ENCODE data around the gene DDX51. TPM values are rescaled to one million over a fixed set of nuclear protein-coding genes. Genes with fewer than 3 reads are reported as not detected.
A peak's percentile ranks its signal among the peaks of the same experiment; 100 is the strongest.

DDX51 gene
- total RNA-seq, 1 experiment from 2014 or later, result 26.7 TPM

GRCh38 chr12:132160601-132161035 is 16.5 kb upstream of the DDX51 start:
- Histone ChIP-seq H3K9me2 (replicated peaks; ENCODE audit: low read length) (no peaks in the 10 kb centered on the region), H3K4me1 (ENCODE audit: insufficient read depth, low read length) (peaks cover 20% of the 10 kb centered on the region; the same call in 1 of the 2 replicates), H3K27me3 (ENCODE audit: low read length) (no peaks in the 10 kb centered on the region), H3K4me2 (ENCODE audit: low read length) (no peak overlapping the region), H3K79me2 (ENCODE audit: low read length) (no peaks in the 10 kb centered on the region), H3K9me3 (ENCODE audit: low read length) (0 out of 2 replicates have a peak, but pooled peaks cover 7% of the 10 kb centered on the region), H3F3A (ENCODE audit: low read length, unreplicated experiment) (peaks cover 13% of the 10 kb centered on the region), H3K36me3 (ENCODE audit: low read depth, low read length) (peaks cover 25% of the 10 kb centered on the region), H3K27ac (ENCODE audit: low read length) (no peak overlapping the region), H2AFZ (ENCODE audit: low read length) (no peak overlapping the region), H4K20me1 (ENCODE audit: low read length) (no peaks in the 10 kb centered on the region), H3K4me3 (ENCODE audit: low read length) (no peak overlapping the region), H3K9ac (ENCODE audit: low read length) (no peak overlapping the region)
- ChIA-PET CTCF (no interaction called here), POLR2A (ENCODE audit: unreplicated experiment) (no interaction called here)
- ATAC-seq (no peak), DNase-seq (no peak)
- BruUV-seq (replicated peaks), result no TSS peak
- TF ChIP-seq EZH2phosphoT487 (IDR thresholded peaks at IDR 0.05; ENCODE audit: borderline replicate concordance, low read length) (no peak), EZH2 (IDR thresholded peaks at IDR 0.05; ENCODE audit: low read length, unreplicated experiment) (no peak)
- TF ChIP-seq, protein P1, sequence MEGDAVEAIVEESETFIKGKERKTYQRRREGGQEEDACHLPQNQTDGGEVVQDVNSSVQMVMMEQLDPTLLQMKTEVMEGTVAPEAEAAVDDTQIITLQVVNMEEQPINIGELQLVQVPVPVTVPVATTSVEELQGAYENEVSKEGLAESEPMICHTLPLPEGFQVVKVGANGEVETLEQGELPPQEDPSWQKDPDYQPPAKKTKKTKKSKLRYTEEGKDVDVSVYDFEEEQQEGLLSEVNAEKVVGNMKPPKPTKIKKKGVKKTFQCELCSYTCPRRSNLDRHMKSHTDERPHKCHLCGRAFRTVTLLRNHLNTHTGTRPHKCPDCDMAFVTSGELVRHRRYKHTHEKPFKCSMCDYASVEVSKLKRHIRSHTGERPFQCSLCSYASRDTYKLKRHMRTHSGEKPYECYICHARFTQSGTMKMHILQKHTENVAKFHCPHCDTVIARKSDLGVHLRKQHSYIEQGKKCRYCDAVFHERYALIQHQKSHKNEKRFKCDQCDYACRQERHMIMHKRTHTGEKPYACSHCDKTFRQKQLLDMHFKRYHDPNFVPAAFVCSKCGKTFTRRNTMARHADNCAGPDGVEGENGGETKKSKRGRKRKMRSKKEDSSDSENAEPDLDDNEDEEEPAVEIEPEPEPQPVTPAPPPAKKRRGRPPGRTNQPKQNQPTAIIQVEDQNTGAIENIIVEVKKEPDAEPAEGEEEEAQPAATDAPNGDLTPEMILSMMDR (conservative IDR thresholded peaks at IDR 0.05; ENCODE audit: low read depth, low read length), result no peak
- intact Hi-C loops (cut with micrococcal nuclease), result no loop called here

GRCh38 chr12:132160016-132160415 is 15.9 kb upstream of the DDX51 start:
- no TSS peak for BruUV-seq (replicated peaks)
- H3K79me2 ChIP-seq (ENCODE audit: low read length), result no peaks in the 10 kb centered on the region
- no peak for DNase-seq
- no peak overlapping the region for H2AFZ ChIP-seq (ENCODE audit: low read length)
- intact Hi-C loops (cut with micrococcal nuclease), result no loop called here
- ChIA-PET CTCF (no interaction called here), POLR2A (ENCODE audit: unreplicated experiment) (no interaction called here)
- H3K36me3 ChIP-seq (ENCODE audit: low read depth, low read length), result peaks cover 25% of the 10 kb centered on the region
- peaks cover 13% of the 10 kb centered on the region for H3F3A ChIP-seq (ENCODE audit: low read length, unreplicated experiment)
- no peaks in the 10 kb centered on the region for H4K20me1 ChIP-seq (ENCODE audit: low read length)
- no peak overlapping the region for H3K9ac ChIP-seq (ENCODE audit: low read length)
- H3K27me3 ChIP-seq (ENCODE audit: low read length), result no peaks in the 10 kb centered on the region
- TF ChIP-seq EZH2phosphoT487 (IDR thresholded peaks at IDR 0.05; ENCODE audit: borderline replicate concordance, low read length) (no peak), EZH2 (IDR thresholded peaks at IDR 0.05; ENCODE audit: low read length, unreplicated experiment) (no peak)
- TF ChIP-seq, protein P1 (conservative IDR thresholded peaks at IDR 0.05; ENCODE audit: low read depth, low read length), result no peak
- ATAC-seq, result no peak
- no peak overlapping the region for H3K4me2 ChIP-seq (ENCODE audit: low read length)
- 0 out of 2 replicates have a peak, but pooled peaks cover 7% of the 10 kb centered on the region for H3K9me3 ChIP-seq (ENCODE audit: low read length)
- H3K27ac ChIP-seq (ENCODE audit: low read length), result no peak overlapping the region
- H3K9me2 ChIP-seq (replicated peaks; ENCODE audit: low read length), result no peaks in the 10 kb centered on the region
- H3K4me3 ChIP-seq (ENCODE audit: low read length), result no peak overlapping the region
- H3K4me1 ChIP-seq (ENCODE audit: insufficient read depth, low read length), result peaks cover 20% of the 10 kb centered on the region; the same call in 1 of the 2 replicates

DNA sequence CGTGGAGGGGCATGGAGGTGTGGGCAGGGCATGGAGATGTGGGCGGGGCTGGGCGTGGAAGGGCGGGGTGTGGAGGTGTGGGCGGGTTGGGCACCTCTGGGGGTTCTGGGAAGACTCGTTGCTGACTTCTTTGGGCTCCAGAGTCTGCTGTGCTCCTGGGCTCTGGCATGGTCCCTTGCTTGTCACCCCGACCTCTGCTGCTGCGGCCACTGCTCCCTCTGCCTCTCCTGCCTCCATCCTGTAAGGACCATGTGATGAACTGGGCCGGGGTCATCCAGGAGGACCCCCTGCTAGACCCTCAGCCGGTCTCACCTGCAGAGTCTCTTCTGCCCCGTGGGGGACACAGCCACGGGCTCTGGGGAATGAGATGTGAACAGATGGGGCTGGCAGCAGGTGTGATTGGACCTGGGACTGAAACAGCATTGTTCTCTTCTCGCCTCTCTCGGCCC is 15.5 kb upstream of the DDX51 start:
- Histone ChIP-seq H3K4me2 (ENCODE audit: low read length) (no peak overlapping the region), H4K20me1 (ENCODE audit: low read length) (no peaks in the 10 kb centered on the region), H3K9me2 (replicated peaks; ENCODE audit: low read length) (no peaks in the 10 kb centered on the region), H3K4me3 (ENCODE audit: low read length) (no peak overlapping the region), H3K9ac (ENCODE audit: low read length) (no peak overlapping the region), H3K27ac (ENCODE audit: low read length) (no peak overlapping the region), H3K36me3 (ENCODE audit: low read depth, low read length) (peaks cover 25% of the 10 kb centered on the region), H3K79me2 (ENCODE audit: low read length) (no peaks in the 10 kb centered on the region), H3K4me1 (ENCODE audit: insufficient read depth, low read length) (peaks cover 20% of the 10 kb centered on the region; the same call in 1 of the 2 replicates), H3K27me3 (ENCODE audit: low read length) (no peaks in the 10 kb centered on the region), H3K9me3 (ENCODE audit: low read length) (0 out of 2 replicates have a peak, but pooled peaks cover 7% of the 10 kb centered on the region), H2AFZ (ENCODE audit: low read length) (no peak overlapping the region), H3F3A (ENCODE audit: low read length, unreplicated experiment) (peaks cover 13% of the 10 kb centered on the region)
- ChIA-PET POLR2A (ENCODE audit: unreplicated experiment) (no interaction called here), CTCF (no interaction called here)
- DNase-seq (peak; percentile 32), ATAC-seq (no peak)
- TF ChIP-seq, protein P1 (conservative IDR thresholded peaks at IDR 0.05; ENCODE audit: low read depth, low read length), result no peak
- TF ChIP-seq EZH2 (IDR thresholded peaks at IDR 0.05; ENCODE audit: low read length, unreplicated experiment), result no peak
- no peak for TF ChIP-seq EZH2phosphoT487 (IDR thresholded peaks at IDR 0.05; ENCODE audit: borderline replicate concordance, low read length)
- intact Hi-C loops (cut with micrococcal nuclease), result no loop called here
- no TSS peak for BruUV-seq (replicated peaks)

Data from PC-3 (cell line).